Neural progenitor cell (in vitro differentiated cells): Measurements from ENCODE around the gene DNAH10.

Source experiments
- CTCF ChIP-seq: fragments of 200-600 bp; sonication (generic); IDR thresholded peaks from 2 replicates; pipeline ENCODE4 v1.5.1; 2017; ENCODE audit warnings: antibody characterized with exemption, mild to moderate bottlenecking
- EZH2 ChIP-seq: fragments of 200-600 bp; sonication (generic); IDR thresholded peaks from 2 replicates; pipeline ENCODE4 v1.6.1; 2017; ENCODE audit warnings: antibody characterized with exemption, mild to moderate bottlenecking, moderate library complexity

DNA sequence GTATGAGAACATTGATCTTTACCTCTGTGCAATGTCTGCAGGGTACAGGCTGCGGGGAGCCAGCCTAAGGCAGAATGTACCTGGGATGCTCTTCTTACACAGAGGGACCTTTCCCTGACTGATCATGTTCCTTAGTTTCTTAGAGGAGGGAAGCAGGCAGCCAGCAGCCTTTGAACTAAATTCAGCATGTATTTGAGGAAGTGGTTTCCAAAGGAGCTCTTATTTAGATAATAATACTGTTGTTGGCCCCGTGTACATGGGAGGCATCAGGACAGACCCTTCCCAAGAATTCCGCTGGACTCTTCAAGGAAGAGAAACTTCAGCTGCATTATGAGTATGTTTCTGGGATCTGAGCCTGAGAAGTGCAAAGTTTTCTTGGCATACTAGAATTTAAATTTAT, 111.7 kb downstream of the DNAH10 start:
- TF ChIP-seq CTCF (no peak), EZH2 (no peak)
